CD4-positive, CD25-positive, alpha-beta regulatory T cell (primary cell): ENCODE measurements around the gene PRR20G. TPM values are rescaled to one million over a fixed set of nuclear protein-coding genes. Genes with fewer than 3 reads are reported as not detected.
"Not testable (repeated sequence)": the region's sequence is repeated elsewhere in the genome, so short reads cannot be mapped to it uniquely, and the experiment has no call there.

Experiments
- ATAC-seq, 2 donors: fragments of 150-1000 bp; cut with Tn5 transposase; one replicate each; pipeline ENCODE4 v1.10.0; 2021; ENCODE audit warnings: low read depth in 2 of 2, moderate number of reproducible peaks in 2 of 2, moderate library complexity in 1 of 2
- DNase-seq, 3 donors: peaks; one replicate each; pipeline versions ENCODE4 v3.0.0 to v3.0.0-alpha.2; 2012 to 2022; ENCODE audit warnings: mixed read lengths in 1 of 3
- H3K27ac ChIP-seq: one replicate; pipeline ENCODE4 v1.7.0; 2013; ENCODE audit warnings: mild to moderate bottlenecking, low read length; ENCODE audit not compliant: insufficient read depth, poor library complexity, severe bottlenecking
- H3K27me3 ChIP-seq: one replicate; pipeline ENCODE4 v1.7.0; 2013; ENCODE audit warnings: low read length; ENCODE audit not compliant: control insufficient read depth, insufficient read depth
- H3K36me3 ChIP-seq: one replicate; pipeline ENCODE4 v1.7.0; 2013; ENCODE audit warnings: mild to moderate bottlenecking, low read length, moderate library complexity; ENCODE audit not compliant: control insufficient read depth, insufficient read depth
- H3K4me1 ChIP-seq: 2 replicates; pipeline ENCODE4 v1.7.0; 2013; ENCODE audit warnings: mild to moderate bottlenecking, low read length; ENCODE audit not compliant: insufficient read depth, control insufficient read depth, poor library complexity, severe bottlenecking
- H3K4me3 ChIP-seq: one replicate; pipeline ENCODE4 v1.7.0; 2013; ENCODE audit warnings: low read depth, mild to moderate bottlenecking, low read length, moderate library complexity
- H3K9me3 ChIP-seq, 2 experiments: 1 replicate in 1 of 2; 2 replicates in 1 of 2; pipeline ENCODE4 v1.7.0; 2013; ENCODE audit warnings: low read length in 2 of 2, mild to moderate bottlenecking in 1 of 2, moderate library complexity in 1 of 2; ENCODE audit not compliant: control insufficient read depth in 2 of 2
- H3K27ac Mint-ChIP-seq, 3 donors: one replicate each; pipeline ENCODE4 v1.8.0; 2020 to 2022; ENCODE audit warnings: mild to moderate bottlenecking in 3 of 3, mixed read lengths in 3 of 3, moderate library complexity in 2 of 3
- H3K27me3 Mint-ChIP-seq: one replicate; pipeline ENCODE4 v1.8.0; 2022; ENCODE audit warnings: mild to moderate bottlenecking, mixed read lengths
- H3K36me3 Mint-ChIP-seq: one replicate; pipeline ENCODE4 v1.8.0; 2020; ENCODE audit warnings: mixed read lengths
- H3K4me1 Mint-ChIP-seq, 4 donors: one replicate each; pipeline ENCODE4 v1.8.0; 2020 to 2022; ENCODE audit warnings: mixed read lengths in 4 of 4, mild to moderate bottlenecking in 1 of 4
- H3K4me3 Mint-ChIP-seq, 4 donors: one replicate each; pipeline ENCODE4 v1.8.0; 2020 to 2022; ENCODE audit warnings: mild to moderate bottlenecking in 4 of 4, mixed read lengths in 4 of 4, moderate library complexity in 3 of 4
- H3K9me3 Mint-ChIP-seq, 7 donors: one replicate each; pipeline ENCODE4 v1.8.0; 2020 to 2022; ENCODE audit warnings: mixed read lengths in 7 of 7, mild to moderate bottlenecking in 3 of 7, moderate library complexity in 2 of 7
- polyA plus RNA-seq, 4 donors: library from polyadenylated mRNA; unstranded; fragments of 300-500 nt; fragmentation: Illumina TruSeq; gene quantifications; one replicate each; pipeline ENCODE4 v1.2.3, GENCODE V29; 2021
- total RNA-seq: library from RNA; stranded (reverse); gene quantifications from one replicate; pipeline ENCODE4 v1.2.3, GENCODE V29; 2022

The PRR20G gene
- total and polyA plus RNA-seq, 5 donors from 2014 or later: not detected

DNA sequence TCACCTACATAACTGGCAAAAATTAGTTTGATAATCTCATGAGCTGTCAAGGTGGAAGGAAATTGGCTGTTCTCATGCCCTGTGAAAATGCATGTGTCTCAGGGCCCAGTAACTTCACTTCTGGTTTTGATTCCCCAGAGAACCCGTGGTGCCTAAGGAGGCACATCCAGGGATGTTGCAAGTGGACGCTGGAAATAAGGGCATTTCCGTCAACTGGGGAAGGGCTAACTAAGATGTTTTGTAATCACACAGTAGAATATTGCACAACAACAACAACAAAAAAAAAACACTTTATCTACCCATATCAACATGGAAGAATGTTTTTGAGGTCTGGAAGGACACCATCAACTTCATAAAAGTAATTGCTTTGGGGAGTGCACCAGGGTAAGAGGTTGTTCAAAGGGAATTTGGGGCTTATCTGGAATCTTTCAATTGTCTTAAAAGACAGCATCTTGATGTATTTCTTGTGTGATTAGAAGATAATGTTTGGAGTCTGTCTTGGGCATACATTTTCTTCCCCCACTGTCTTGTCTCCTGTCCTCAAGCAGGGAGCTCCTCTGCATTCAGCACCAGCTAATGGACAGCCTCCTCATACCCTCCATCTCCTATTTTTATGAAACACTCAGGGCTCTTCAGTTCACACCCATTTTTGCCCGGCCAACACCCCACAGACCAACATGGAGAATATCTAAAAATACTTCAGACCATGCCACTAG, 37.2 kb upstream of the PRR20G start:
- H3K27ac ChIP-seq: no peak overlapping the region
- peaks cover 3 to 6% of the 10 kb centered on the region in 2 experiments for H3K9me3 ChIP-seq
- no peak overlapping the region for H3K27ac Mint-ChIP-seq
- DNase-seq (no peak), ATAC-seq (no peak)
- H3K4me1 Mint-ChIP-seq: no peaks in the 10 kb centered on the region
- H3K27me3 ChIP-seq: no peaks in the 10 kb centered on the region
- H3K36me3 ChIP-seq: no peaks in the 10 kb centered on the region
- no peaks in the 10 kb centered on the region for H3K27me3 Mint-ChIP-seq
- H3K4me3 Mint-ChIP-seq: no peak overlapping the region
- no peaks in the 10 kb centered on the region for H3K36me3 Mint-ChIP-seq
- H3K4me1 ChIP-seq: no peaks in the 10 kb centered on the region
- H3K9me3 Mint-ChIP-seq: peaks cover 0 to 28% (median 2%) of the 10 kb centered on the region in 7 donors
- H3K4me3 ChIP-seq: no peak overlapping the region

DNA sequence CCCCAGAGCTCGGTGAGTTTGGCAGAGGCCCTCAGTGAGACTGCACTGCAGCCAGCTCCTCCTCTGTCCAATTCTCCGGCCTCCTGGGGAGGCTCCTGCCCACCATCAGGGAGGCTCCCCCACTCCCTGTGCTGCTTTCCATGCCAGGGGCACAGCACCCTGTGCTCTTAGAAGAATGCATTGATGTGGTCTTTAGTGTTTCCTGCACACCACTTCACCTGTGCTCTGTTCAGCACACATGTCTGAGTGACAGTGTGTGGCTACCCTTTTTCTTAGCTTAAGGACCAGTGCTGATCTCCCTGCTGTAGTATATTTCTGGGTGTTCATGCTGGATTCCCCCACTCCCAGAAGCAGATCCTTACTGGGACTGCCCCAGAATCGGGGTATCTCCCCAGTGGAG, 36.2 kb upstream of the PRR20G start:
- Histone ChIP-seq H3K4me3 (no peak overlapping the region), H3K27ac (no peak overlapping the region), H3K27me3 (no peaks in the 10 kb centered on the region), H3K9me3 (no peaks in the 10 kb centered on the region), H3K36me3 (no peaks in the 10 kb centered on the region), H3K4me1 (no peaks in the 10 kb centered on the region)
- DNase-seq (no peak), ATAC-seq (no peak)
- H3K36me3 Mint-ChIP-seq: no peaks in the 10 kb centered on the region
- peak overlapping the region in 1 of 3 donors; percentile 49 for H3K27ac Mint-ChIP-seq
- H3K27me3 Mint-ChIP-seq: no peaks in the 10 kb centered on the region
- H3K4me3 Mint-ChIP-seq: no peak overlapping the region
- H3K9me3 Mint-ChIP-seq: peaks cover 0 to 21% (median 1%) of the 10 kb centered on the region in 7 donors
- H3K4me1 Mint-ChIP-seq: no peaks in the 10 kb centered on the region

DNA sequence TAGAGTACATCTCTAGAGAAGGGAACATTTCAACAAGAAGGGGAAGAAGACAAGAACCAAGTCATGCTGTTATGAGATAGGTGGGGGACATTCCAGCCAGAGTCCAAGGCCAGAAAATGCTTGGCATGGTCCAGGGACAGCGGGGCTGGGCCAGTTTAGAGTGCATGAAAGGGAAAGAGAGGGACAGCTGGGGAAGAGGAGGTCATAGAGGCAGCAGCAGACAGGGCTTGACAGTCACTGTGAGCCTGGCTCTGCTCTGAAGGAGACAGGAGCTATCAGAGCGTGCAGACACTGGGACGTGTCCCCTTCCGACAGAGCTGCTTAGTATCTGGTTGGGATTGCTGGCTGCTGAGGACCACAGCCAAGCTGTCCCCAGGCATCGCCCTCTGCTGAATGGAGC, 35.7 kb upstream of the PRR20G start:
- no peak overlapping the region for H3K27ac ChIP-seq
- no peaks in the 10 kb centered on the region for H3K27me3 Mint-ChIP-seq

DNA sequence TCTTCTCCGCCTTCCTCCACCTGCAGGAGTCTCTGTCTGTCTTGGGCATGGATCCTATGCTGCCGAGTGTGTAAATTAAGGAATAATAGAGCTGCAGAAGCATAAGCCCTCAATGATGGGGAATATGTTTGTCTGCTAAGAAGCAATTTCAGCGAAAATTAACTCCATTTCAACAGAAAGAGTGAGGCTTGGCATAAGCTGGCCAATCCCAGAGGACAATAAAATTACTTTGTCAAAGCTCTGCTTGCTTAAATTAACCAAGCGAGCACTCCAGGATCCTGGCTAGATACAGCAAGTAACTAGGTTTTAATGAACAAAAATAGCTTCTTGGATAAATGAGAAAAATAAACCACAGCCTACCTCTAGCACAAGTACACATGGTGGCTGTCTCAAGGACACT, 33.5 kb upstream of the PRR20G start:
- no peak overlapping the region for H3K4me3 Mint-ChIP-seq
- H3K36me3 Mint-ChIP-seq: no peaks in the 10 kb centered on the region
- Histone ChIP-seq H3K4me1 (no peaks in the 10 kb centered on the region), H3K4me3 (no peak overlapping the region), H3K27ac (no peak overlapping the region), H3K9me3 (no peaks in the 10 kb centered on the region), H3K36me3 (no peaks in the 10 kb centered on the region), H3K27me3 (no peaks in the 10 kb centered on the region)
- no peak overlapping the region for H3K27ac Mint-ChIP-seq
- no peaks in the 10 kb centered on the region for H3K4me1 Mint-ChIP-seq
- DNase-seq: no peak
- peaks cover 0 to 11% (median 3%) of the 10 kb centered on the region in 7 donors for H3K9me3 Mint-ChIP-seq
- no peak for ATAC-seq
- H3K27me3 Mint-ChIP-seq: no peaks in the 10 kb centered on the region

More for the DNA sequence above, 35.7 kb upstream of the PRR20G start:
- H3K9me3 ChIP-seq: no peaks in the 10 kb centered on the region
- no peaks in the 10 kb centered on the region for H3K4me1 ChIP-seq
- H3K4me3 ChIP-seq: no peak overlapping the region
- ATAC-seq (no peak), DNase-seq (no peak)
- Mint-ChIP-seq H3K36me3 (no peaks in the 10 kb centered on the region), H3K4me3 (no peak overlapping the region), H3K27ac (no peak overlapping the region), H3K4me1 (no peaks in the 10 kb centered on the region), H3K9me3 (peaks cover 0 to 20% (median 1%) of the 10 kb centered on the region in 7 donors)
- no peaks in the 10 kb centered on the region for H3K36me3 ChIP-seq
- no peaks in the 10 kb centered on the region for H3K27me3 ChIP-seq

DNA sequence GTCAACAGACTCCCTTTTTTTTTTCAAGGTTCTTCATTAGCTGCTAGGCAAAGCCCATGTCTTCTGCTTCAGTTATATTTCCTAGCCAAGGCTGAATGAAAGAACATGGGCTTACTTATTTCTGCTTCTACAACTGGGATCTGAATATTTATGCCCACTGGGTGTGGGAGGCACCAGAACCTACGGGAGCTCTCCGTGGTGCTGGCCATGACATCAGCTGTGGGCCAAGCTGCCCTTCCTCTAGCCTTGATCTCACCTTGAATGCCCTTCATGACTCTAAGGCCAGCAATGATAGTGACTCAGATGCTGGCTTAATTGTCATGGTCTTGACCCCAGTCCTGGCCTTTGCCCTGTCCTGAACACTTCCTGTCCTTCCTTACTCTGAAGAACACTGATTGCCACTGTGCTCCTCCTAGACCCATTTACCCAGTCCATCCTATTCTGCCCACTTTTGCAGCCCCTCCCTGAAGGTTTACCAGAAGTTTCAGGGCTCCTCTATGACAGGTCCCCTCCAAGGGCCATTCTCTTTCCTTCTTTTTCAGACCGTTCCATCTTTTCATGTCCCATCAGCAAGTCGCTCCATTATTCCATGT, 32.8 kb upstream of the PRR20G start:
- Histone ChIP-seq H3K27ac (no peak overlapping the region), H3K36me3 (no peaks in the 10 kb centered on the region), H3K27me3 (no peaks in the 10 kb centered on the region), H3K4me1 (no peaks in the 10 kb centered on the region), H3K9me3 (no peaks in the 10 kb centered on the region), H3K4me3 (no peak overlapping the region)
- H3K27me3 Mint-ChIP-seq: no peaks in the 10 kb centered on the region
- H3K4me1 Mint-ChIP-seq: no peaks in the 10 kb centered on the region
- no peak for ATAC-seq
- no peak overlapping the region for H3K27ac Mint-ChIP-seq
- DNase-seq: no peak
- H3K36me3 Mint-ChIP-seq: no peaks in the 10 kb centered on the region
- no peak overlapping the region for H3K4me3 Mint-ChIP-seq
- peaks cover 0 to 8% (median 3%) of the 10 kb centered on the region in 7 donors for H3K9me3 Mint-ChIP-seq

DNA sequence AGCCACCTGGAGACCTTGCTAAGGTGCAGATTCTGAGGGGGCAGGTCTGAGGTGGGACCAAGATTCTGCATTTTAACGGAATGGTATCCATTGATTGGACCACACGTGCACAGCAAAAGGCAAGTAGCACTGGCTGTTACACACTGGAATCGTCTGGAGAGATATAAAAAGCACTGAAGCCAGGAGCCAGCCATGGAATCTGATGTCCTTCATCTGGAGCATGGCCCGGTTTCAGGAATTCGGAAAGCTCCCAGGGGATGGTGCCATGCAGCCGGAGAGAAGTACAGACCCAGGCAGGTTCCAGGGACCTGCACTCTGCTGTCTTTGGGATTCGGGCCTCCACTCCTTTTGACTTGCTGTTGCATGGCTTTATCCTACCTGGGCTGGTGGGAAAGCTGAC, 28.8 kb upstream of the PRR20G start:
- Histone ChIP-seq H3K4me3 (no peak overlapping the region), H3K4me1 (no peaks in the 10 kb centered on the region), H3K9me3 (no peaks in the 10 kb centered on the region), H3K27ac (no peak overlapping the region), H3K36me3 (no peaks in the 10 kb centered on the region), H3K27me3 (no peaks in the 10 kb centered on the region)
- Mint-ChIP-seq H3K27ac (no peak overlapping the region), H3K4me1 (no peaks in the 10 kb centered on the region), H3K36me3 (no peaks in the 10 kb centered on the region), H3K9me3 (peaks cover 0 to 8% (median 1%) of the 10 kb centered on the region in 7 donors), H3K4me3 (no peak overlapping the region), H3K27me3 (no peaks in the 10 kb centered on the region)
- ATAC-seq: no peak
- DNase-seq: no peak

DNA sequence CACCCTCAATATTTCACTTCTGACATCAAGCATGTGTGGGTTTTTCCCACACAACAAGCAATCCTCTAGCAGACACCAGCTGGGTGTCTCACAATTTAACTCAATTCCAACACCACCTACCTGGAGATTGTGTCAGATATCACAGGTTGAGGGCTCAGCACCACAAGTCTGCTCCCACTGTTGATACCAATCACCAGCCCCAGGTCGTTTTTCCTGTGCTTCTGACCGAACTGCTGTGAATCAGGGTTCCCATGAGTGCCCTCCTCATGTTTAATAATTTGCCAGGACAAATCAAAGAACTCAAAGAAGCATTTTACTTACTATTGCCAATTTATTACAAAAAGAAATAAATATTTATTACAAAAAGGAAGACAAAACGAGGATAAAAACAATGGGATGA, 25.0 kb upstream of the PRR20G start:
- H3K4me3 Mint-ChIP-seq: no peak overlapping the region

DNA sequence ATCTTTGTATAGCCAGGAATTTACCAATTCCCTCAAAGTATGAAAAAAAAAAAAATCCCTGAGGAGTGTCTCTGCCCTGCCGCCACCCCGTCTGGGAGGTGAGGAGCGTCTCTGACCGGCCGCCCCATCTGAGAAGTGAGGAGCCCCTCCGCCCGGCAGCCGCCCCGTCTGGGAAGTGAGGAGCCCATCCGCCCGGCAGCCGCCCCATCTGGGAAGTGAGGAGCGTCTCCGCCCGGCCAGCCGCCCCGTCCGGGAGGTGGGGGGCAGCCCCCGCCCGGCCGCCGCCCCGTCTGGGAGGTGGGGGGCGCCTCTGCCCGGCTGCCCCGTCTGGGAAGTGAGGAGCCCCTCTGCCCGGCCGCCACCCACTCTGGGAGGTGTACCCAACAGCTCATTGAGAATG, 21.0 kb upstream of the PRR20G start:
- not testable (repeated sequence) for H3K4me1 Mint-ChIP-seq, ATAC-seq, H3K36me3 Mint-ChIP-seq, H3K27ac ChIP-seq, H3K9me3 Mint-ChIP-seq, H3K27me3 ChIP-seq, H3K36me3 ChIP-seq, H3K4me3 Mint-ChIP-seq, H3K4me1 ChIP-seq, H3K9me3 ChIP-seq, H3K4me3 ChIP-seq, DNase-seq
- Mint-ChIP-seq H3K27ac (peak overlapping the region in 1 of 3 donors; percentile 26), H3K27me3 (peaks cover 17% of the 10 kb centered on the region)

More for the DNA sequence above, 25.0 kb upstream of the PRR20G start:
- DNase-seq (no peak), ATAC-seq (no peak)
- no peaks in the 10 kb centered on the region for H3K4me1 Mint-ChIP-seq
- peaks cover 0 to 5% (median 0%) of the 10 kb centered on the region in 7 donors for H3K9me3 Mint-ChIP-seq
- Histone ChIP-seq H3K9me3 (no peaks in the 10 kb centered on the region), H3K36me3 (no peaks in the 10 kb centered on the region), H3K27ac (no peak overlapping the region), H3K4me3 (no peak overlapping the region), H3K27me3 (no peaks in the 10 kb centered on the region), H3K4me1 (no peaks in the 10 kb centered on the region)
- no peaks in the 10 kb centered on the region for H3K27me3 Mint-ChIP-seq
- no peaks in the 10 kb centered on the region for H3K36me3 Mint-ChIP-seq
- H3K27ac Mint-ChIP-seq: no peak overlapping the region
